Measurements from ENCODE around the gene THRB.

Gene THRB

GRCh38 chr3:24237971-24238706 is 256.5 kb downstream of the THRB start (continued):
- TF ChIP-seq ZBTB10 (tag by site-specific recombination; IDR thresholded peaks at IDR 0.05) (peak; percentile 87), ZNF184 (tag by site-specific recombination; IDR thresholded peaks at IDR 0.05) (peak; percentile 47; the same call in 1 of the 2 replicates), ZNF571 (tag by site-specific recombination; IDR thresholded peaks at IDR 0.05) (no peak), ZNF558 (tag by site-specific recombination; IDR thresholded peaks at IDR 0.05) (0 out of 2 replicates have a peak, but pooled peaks have one; percentile 22), ZNF19 (tag by site-specific recombination; IDR thresholded peaks at IDR 0.05; ENCODE audit: low read depth) (no peak), ZNF529 (tag by site-specific recombination; IDR thresholded peaks at IDR 0.05; ENCODE audit: insufficient replicate concordance) (no peak), REST (tag by site-specific recombination; IDR thresholded peaks at IDR 0.05) (no peak), ZNF501 (tag by site-specific recombination; IDR thresholded peaks at IDR 0.05) (no peak), ZNF140 (tag by site-specific recombination; IDR thresholded peaks at IDR 0.05) (no peak), PRDM1 (tag by site-specific recombination; IDR thresholded peaks at IDR 0.05) (no peak), ZNF341 (tag by site-specific recombination; IDR thresholded peaks at IDR 0.05; ENCODE audit: low read depth) (no peak), BCL11B (tag by site-specific recombination; IDR thresholded peaks at IDR 0.05; ENCODE audit: low read depth) (no peak), ZBTB26 (tag by site-specific recombination; optimal IDR thresholded peaks at IDR 0.05) (no peak), ZNF518A (tag by site-specific recombination; conservative IDR thresholded peaks at IDR 0.05; ENCODE audit: low read depth) (peak; percentile 26; the same call in 1 of the 2 replicates), YY2 (tag by site-specific recombination; IDR thresholded peaks at IDR 0.05) (peak; percentile 73), ZNF280D (tag by site-specific recombination; IDR thresholded peaks at IDR 0.05) (peak; percentile 45; the same call in 1 of the 2 replicates), KLF17 (tag by site-specific recombination; IDR thresholded peaks at IDR 0.05) (peak; percentile 72; the same call in 1 of the 2 replicates), ZNF629 (tag by site-specific recombination; IDR thresholded peaks at IDR 0.05) (peak; percentile 83), ZNF692 (tag by site-specific recombination; IDR thresholded peaks at IDR 0.05) (peak; percentile 72)
